T-helper 9 cell (primary cell): ENCODE results near the gene C3orf70.
"Not testable (repeated sequence)": the region's sequence is repeated elsewhere in the genome, so short reads cannot be mapped to it uniquely, and the experiment has no call there.

Experiments
- DNase-seq: peaks from one replicate; pipeline ENCODE4 v3.0.0-alpha.2; 2020

Gene C3orf70

GRCh38 chr3:185151101-185151963 is 1.5 kb downstream of the C3orf70 start:
- no peak for DNase-seq

- no peak for DNase-seq
Measured at GRCh38 chr3:185150561-185150960, 2.3 kb downstream of the C3orf70 start.

GRCh38 chr3:185149591-185149990 is 3.3 kb downstream of the C3orf70 start:
- no peak for DNase-seq

GRCh38 chr3:185145511-185145910 is 7.3 kb downstream of the C3orf70 start:
- DNase-seq = no peak

- DNase-seq = no peak
Measured at GRCh38 chr3:185144784-185145183, 8.1 kb downstream of the C3orf70 start.

DNA sequence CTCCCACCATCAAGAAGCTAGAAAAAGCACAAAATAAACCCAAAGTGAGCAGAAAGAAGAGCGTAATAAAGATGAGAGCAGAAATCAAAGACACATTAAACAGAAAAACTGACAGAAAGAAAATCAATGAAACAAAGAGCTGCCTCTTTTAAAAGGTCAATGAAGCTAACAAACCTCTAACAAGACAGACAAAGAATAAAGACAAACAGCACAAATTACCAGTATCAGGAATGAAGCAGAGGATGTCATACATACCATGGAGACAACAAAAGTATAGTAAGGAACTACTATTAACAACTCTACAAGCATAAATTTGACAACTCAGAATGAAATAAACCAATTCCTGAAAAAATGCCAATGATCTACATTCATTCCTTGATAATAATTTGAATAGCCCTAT is 15.0 kb downstream of the C3orf70 start:
- DNase-seq = no peak

DNA sequence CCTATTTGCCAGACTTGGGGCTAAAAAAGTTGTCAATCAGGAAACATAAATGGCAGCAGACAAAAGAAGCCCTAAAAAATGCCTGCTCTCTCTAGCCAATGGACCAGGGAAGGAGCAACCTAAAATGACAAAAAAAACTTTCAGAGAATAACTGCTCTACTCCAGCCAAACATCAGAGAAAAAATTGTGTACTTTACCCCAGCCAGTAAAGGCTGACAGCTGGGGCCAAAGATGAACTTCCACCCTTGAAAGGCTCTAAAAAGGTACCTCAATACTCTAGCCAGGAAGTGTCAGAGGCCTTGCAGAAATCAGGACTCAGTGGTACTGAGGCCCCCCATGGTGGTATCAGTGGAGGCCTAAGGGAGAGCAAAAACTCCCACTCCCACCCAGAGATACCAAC is 18.4 kb downstream of the C3orf70 start:
- DNase-seq = no peak

- no peak for DNase-seq
Measured at GRCh38 chr3:185131602-185132256, 21.1 kb downstream of the C3orf70 start.

GRCh38 chr3:185129083-185129482 is 23.8 kb downstream of the C3orf70 start:
- no peak for DNase-seq

DNA sequence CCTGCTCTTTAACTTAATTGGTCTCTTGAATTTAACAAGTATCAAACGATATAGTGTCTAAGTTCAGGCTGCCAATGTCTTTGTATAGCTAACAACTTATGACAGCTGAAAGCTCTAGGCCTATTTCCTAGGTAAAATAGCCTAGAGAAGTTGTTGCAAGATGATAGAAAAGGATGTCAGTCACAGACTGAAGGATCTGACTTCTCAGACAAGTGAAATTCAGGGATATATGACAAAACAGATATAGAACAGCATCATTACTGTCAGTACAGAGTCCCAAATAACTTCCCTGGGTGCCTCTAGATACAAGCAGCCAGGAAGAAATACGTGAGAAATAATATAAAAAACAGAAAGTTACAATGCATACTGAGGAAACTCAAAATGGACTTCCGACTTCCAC is 26.7 kb downstream of the C3orf70 start:
- no peak for DNase-seq

DNA sequence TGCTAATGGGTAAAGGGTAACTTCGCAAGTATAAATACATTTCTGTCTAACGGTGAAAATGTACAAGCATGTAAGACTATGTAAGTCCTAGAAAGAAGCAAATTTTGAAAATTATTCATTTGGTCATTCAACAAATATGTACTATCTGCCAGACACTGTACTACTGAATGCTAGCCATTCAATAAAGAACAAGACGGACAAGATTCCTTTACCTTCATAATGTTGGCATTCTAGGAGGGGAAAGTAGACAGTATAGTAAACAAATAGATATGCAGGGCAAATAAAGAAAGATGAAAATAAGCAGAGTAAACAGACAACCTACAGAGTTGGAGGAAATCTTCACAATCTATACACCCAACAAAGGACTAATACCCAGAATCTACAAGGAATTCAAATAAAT is 32.7 kb downstream of the C3orf70 start:
- DNase-seq = no peak

DNA sequence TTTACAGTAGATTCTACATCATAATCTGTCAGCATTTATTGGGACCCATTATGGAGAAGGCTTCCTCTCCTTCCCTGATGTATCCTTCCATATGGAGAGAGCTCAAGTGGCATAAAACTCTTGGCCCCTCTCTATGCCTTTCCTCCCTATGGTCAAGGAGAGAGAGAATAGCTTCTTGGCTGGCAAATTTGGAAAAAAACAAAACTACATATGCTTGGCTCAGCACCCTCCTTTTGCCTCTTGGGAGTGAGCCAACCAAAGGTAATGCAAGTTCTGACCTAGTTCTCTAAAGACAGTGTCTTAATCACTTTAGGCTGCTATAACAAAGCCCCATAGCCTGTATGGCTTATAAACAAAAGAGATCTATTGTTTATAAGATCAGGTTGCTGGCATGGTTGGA is 37.5 kb downstream of the C3orf70 start:
- no peak for DNase-seq

- no peak for DNase-seq
Measured at GRCh38 chr3:185114756-185115155, 38.1 kb downstream of the C3orf70 start.

DNA sequence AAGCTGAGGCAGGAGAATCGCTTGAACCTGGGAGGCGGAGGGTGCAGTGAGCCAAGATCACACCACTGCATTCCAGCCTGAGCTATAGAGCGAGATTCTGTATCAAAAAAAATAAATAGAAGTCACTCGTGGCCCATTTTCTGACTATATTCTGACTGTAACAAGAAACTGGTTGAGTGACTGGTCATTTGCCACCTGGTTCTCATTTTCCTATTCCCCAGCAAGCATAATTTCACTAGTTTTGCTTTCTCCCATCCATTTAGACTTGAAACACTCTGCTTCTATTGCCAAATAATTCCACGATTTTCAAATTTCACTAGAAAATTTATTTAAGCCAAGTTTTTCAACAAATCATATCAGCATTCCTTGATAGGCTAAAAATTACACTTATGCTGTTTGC is 40.7 kb downstream of the C3orf70 start:
- no peak for DNase-seq

GRCh38 chr3:185109012-185109411 is 43.8 kb downstream of the C3orf70 start:
- not testable (repeated sequence) for DNase-seq

- DNase-seq = not testable (repeated sequence)
Measured at GRCh38 chr3:185106256-185106890, 46.5 kb downstream of the C3orf70 start.

DNA sequence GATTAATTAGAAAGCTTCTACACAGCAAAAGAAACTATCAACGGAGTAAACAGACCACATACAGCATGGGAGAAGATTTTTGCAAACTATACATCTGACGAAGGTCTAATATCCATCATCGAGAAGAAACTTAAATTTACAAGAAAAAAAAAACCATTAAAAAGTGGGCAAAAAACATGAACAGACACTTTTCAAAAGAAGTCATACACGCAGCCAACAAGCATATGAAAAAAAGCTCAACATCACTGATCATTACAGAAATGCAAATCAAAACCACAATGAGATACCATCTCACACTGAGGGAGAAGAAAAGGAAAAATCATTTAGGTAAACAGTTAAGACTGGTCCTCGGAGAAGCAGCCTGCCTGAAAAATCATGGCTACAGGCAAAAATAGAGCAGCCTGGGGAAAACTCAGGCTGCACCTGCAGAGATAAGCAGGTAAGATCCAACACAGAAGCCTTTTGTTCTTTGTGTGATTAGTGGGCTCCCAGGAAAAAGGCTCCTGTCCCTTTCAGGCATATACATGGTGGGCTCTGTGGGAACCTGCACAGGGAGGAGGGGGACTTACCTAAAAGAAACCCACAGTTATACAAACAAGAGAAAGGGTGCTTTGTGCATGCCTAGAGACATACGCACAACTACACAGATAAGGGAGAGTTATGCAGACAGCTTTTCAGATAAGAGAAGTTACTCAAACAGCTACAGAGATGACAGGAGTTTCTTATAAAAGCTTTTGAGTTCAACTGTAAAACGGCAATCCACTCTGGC is 49.3 kb downstream of the C3orf70 start:
- DNase-seq = no peak

DNA sequence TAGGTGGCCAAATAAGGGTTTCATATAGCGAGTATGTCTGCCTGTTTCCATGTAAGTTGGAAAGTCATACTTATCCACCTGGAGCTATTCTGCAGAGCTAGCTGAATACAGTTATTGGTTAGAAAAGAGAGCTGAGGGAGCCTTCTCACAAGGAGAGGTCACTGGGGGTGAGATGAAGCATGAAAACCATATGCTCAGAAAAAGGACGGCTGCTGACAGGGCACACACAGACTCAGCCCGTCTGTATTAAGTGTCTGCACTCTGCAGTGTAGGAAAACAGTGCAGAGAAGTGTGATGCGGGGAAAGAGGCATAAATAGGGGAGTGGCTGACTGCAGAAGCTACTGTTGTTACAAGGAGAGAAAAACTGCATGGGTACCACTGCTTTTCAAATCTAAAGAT is 58.2 kb downstream of the C3orf70 start:
- no peak for DNase-seq

DNA sequence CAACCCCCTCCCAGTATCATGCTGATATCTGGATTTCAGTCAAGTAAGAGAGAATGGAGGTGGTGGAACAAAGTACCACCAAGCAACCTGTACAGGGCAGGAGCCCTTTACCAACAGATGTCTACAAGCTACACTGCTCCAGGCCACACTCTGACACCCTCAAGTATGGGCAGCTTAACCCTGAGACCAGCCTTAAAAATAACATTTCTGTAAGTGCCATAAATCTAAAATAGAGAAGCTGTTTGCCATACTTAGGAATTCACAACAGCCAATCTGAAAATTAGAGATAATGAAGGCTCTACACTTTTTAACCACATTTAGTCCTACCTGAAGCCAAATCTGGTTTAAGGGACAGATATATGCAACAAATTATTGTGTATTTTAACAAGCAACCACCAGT is 59.7 kb downstream of the C3orf70 start:
- DNase-seq = no peak

- no peak for DNase-seq
Measured at GRCh38 chr3:185090811-185091210, 62.0 kb downstream of the C3orf70 start.

- DNase-seq = no peak
Measured at GRCh38 chr3:185089751-185090150, 63.1 kb downstream of the C3orf70 start.

- DNase-seq = no peak
Measured at GRCh38 chr3:185089343-185089742, 63.5 kb downstream of the C3orf70 start.

DNA sequence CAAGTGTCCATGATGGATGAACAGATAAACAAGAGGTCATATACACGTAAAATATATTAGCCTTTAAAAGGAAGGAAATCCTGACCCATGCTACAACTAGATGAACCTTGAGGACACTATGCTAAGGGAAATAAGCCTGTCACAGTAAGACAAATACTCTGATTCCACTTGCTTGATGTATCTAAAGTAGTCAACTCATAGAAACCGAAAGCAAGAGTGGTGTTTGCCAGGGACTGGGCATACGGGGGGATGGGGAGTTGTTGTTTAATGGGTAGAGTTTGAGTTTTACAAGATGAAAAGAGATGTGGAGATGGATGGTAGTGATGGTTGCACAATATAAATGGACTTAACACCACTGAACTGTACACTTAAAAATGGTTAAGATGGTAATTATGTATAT is 65.4 kb downstream of the C3orf70 start:
- no peak for DNase-seq
